ENCODE measurements around the gene RPS5.

- TF ChIP-seq CTCF (conservative IDR thresholded peaks at IDR 0.05) (no peak), ZFX (IDR thresholded peaks at IDR 0.05) (no peak)
Measured at GRCh38 chr19:58417071-58417470, 30.0 kb downstream of the RPS5 start.
